ENCODE measurements around the gene TRIM44. TPM values are rescaled to one million over a fixed set of nuclear protein-coding genes. Genes with fewer than 3 reads are reported as not detected.

Gene TRIM44
- total RNA-seq, 1 experiment from 2014 or later = 33.4 TPM

GRCh38 chr11:35650006-35650405 is 12.6 kb upstream of the TRIM44 start (continued):
- no peak for TF ChIP-seq CTCF (IDR thresholded peaks at IDR 0.05 in 2 of 3, conservative IDR thresholded peaks at IDR 0.05 in 1 of 3; ENCODE audit: borderline replicate concordance in 1 of 3, insufficient read depth in 1 of 3, low read depth in 2 of 3, low read length in 2 of 3)
- TF ChIP-seq EZH2phosphoT487 (IDR thresholded peaks at IDR 0.05; ENCODE audit: borderline replicate concordance) = no peak
- TF ChIP-seq ZFX (IDR thresholded peaks at IDR 0.05) = no peak
- no peak for TF ChIP-seq ELF1 (IDR thresholded peaks at IDR 0.05; ENCODE audit: borderline replicate concordance, low read depth)
- no peak for TF ChIP-seq CBX3 (IDR thresholded peaks at IDR 0.05; ENCODE audit: low read depth)
- no peak for TF ChIP-seq SRF (IDR thresholded peaks at IDR 0.05; ENCODE audit: low read depth)

GRCh38 chr11:35650467-35650866 is 12.1 kb upstream of the TRIM44 start:
- H4K20me1 ChIP-seq (ENCODE audit: insufficient read depth) = no peaks in the 10 kb centered on the region
- BruUV-seq (replicated peaks) = no TSS peak
- ChIA-PET POLR2A (no interaction called here), RAD21 (ENCODE audit: low non-redundant PET in 1 of 2, low total read pairs in 2 of 2, uncharacterized antibody in 2 of 2, unreplicated experiment in 2 of 2) (no interaction called here), CTCF (no interaction called here)
- peaks cover 0 to 3% of the 10 kb centered on the region in 2 experiments; a peak in 1 of 4 replicates for H3K4me1 ChIP-seq (ENCODE audit: control insufficient read depth in 1 of 2, insufficient read depth in 2 of 2, low read length in 2 of 2)
- intact Hi-C loops (cut with micrococcal nuclease) = no loop called here
- H3K9ac ChIP-seq (ENCODE audit: low read length) = no peak overlapping the region
- no peak overlapping the region for H2AFZ ChIP-seq (ENCODE audit: low read depth, low read length, poor library complexity, severe bottlenecking)
- H3K36me3 ChIP-seq (ENCODE audit: control insufficient read depth in 1 of 2, insufficient read depth in 2 of 2, low read length in 2 of 2) = no peaks in the 10 kb centered on the region
- no peak for ATAC-seq
- no peak overlapping the region for H3K4me2 ChIP-seq (ENCODE audit: low read length)
- no peaks in the 10 kb centered on the region for H3K9me3 ChIP-seq (ENCODE audit: control insufficient read depth in 1 of 2, insufficient read depth in 1 of 2, low read depth in 1 of 2, low read length in 2 of 2)
- H3K79me2 ChIP-seq (ENCODE audit: insufficient read depth, low read length) = no peaks in the 10 kb centered on the region
- no peak for DNase-seq (ENCODE audit: low read depth, low spot score)
- H3K4me3 ChIP-seq (replicated peaks in 1 of 2; ENCODE audit: low read depth in 1 of 2, low read length in 2 of 2) = no peak overlapping the region
- H3K9me2 ChIP-seq (ENCODE audit: insufficient read depth) = no peaks in the 10 kb centered on the region
- no peak overlapping the region for H3K27ac ChIP-seq (ENCODE audit: low read depth, low read length)
- H3K27me3 ChIP-seq (ENCODE audit: insufficient read depth, low read length) = no peaks in the 10 kb centered on the region
- TF ChIP-seq ZBTB33 (IDR thresholded peaks at IDR 0.05; ENCODE audit: extremely low read depth, insufficient replicate concordance, low read length) = no peak
- TF ChIP-seq CTCF (IDR thresholded peaks at IDR 0.05 in 2 of 3, conservative IDR thresholded peaks at IDR 0.05 in 1 of 3; ENCODE audit: borderline replicate concordance in 1 of 3, insufficient read depth in 1 of 3, low read depth in 2 of 3, low read length in 2 of 3) = no peak
- no peak for TF ChIP-seq RAD21 (IDR thresholded peaks at IDR 0.05; ENCODE audit: low read depth)
- no peak for TF ChIP-seq ELF1 (IDR thresholded peaks at IDR 0.05; ENCODE audit: borderline replicate concordance, low read depth)
- TF ChIP-seq ZNF274 (IDR thresholded peaks at IDR 0.05; ENCODE audit: low read depth, low read length) = no peak
- no peak for TF ChIP-seq EZH2phosphoT487 (IDR thresholded peaks at IDR 0.05; ENCODE audit: borderline replicate concordance)
- no peak for TF ChIP-seq POLR2A (IDR thresholded peaks at IDR 0.05; ENCODE audit: borderline replicate concordance, extremely low read depth, insufficient read depth, insufficient read length)
- no peak for TF ChIP-seq EZH2 (IDR thresholded peaks at IDR 0.05)
- TF ChIP-seq ATF3 (IDR thresholded peaks at IDR 0.05) = no peak
- TF ChIP-seq SP1 (IDR thresholded peaks at IDR 0.05; ENCODE audit: low read depth) = no peak
- no peak for TF ChIP-seq SRF (IDR thresholded peaks at IDR 0.05; ENCODE audit: low read depth)
- TF ChIP-seq SIN3A (IDR thresholded peaks at IDR 0.05; ENCODE audit: low read depth) = no peak
- TF ChIP-seq CEBPB (IDR thresholded peaks at IDR 0.05; ENCODE audit: low read depth) = no peak

Data from HCT116 (cell line).